Astrocyte (in vitro differentiated cells and primary cell): Measurements from ENCODE around the gene NFATC1. TPM values are rescaled to one million over a fixed set of nuclear protein-coding genes. Genes with fewer than 3 reads are reported as not detected.

Source experiments
- DNase-seq: peaks from one replicate; pipeline ENCODE4 v3.0.0-alpha.2; 2010; ENCODE audit warnings: low read depth
- FAIRE-seq: peaks from 2 replicates; lab custom pipeline; 2011; peaks lifted over from hg19 to GRCh38; lab: Jason Lieb, UNC
- H2AFZ ChIP-seq: 2 replicates; pipeline ENCODE4 v1.6.0; 2012; ENCODE audit warnings: low read depth, low read length, inconsistent platforms
- H3K27ac ChIP-seq: 2 replicates; pipeline ENCODE4 v1.5.1; 2011; ENCODE audit warnings: low read depth, low read length, inconsistent platforms
- H3K27me3 ChIP-seq: 2 replicates; pipeline ENCODE4 v1.6.0; 2011; ENCODE audit warnings: low read length, inconsistent platforms; ENCODE audit not compliant: insufficient read depth
- H3K36me3 ChIP-seq: 2 replicates; pipeline ENCODE4 v1.5.1; 2011; ENCODE audit warnings: low read length, inconsistent platforms; ENCODE audit not compliant: insufficient read depth
- H3K4me1 ChIP-seq: 2 replicates; pipeline ENCODE4 v1.5.1; 2011; ENCODE audit warnings: low read length, inconsistent platforms; ENCODE audit not compliant: insufficient read depth
- H3K4me2 ChIP-seq: 2 replicates; pipeline ENCODE4 v1.6.0; 2012; ENCODE audit warnings: low read length, inconsistent platforms
- H3K4me3 ChIP-seq: 2 replicates; pipeline ENCODE4 v1.5.1; 2011; ENCODE audit warnings: low read depth, mild to moderate bottlenecking, low read length, inconsistent platforms; ENCODE audit not compliant: insufficient read depth
- H3K79me2 ChIP-seq: 2 replicates; pipeline ENCODE4 v1.6.0; 2012; ENCODE audit warnings: mild to moderate bottlenecking, low read length, inconsistent platforms; ENCODE audit not compliant: insufficient read depth
- H3K9ac ChIP-seq: 2 replicates; pipeline ENCODE4 v1.6.0; 2012; ENCODE audit warnings: mild to moderate bottlenecking, low read length, inconsistent platforms
- H3K9me3 ChIP-seq: 2 replicates; pipeline ENCODE4 v1.5.1; 2012; ENCODE audit warnings: low read depth, mild to moderate bottlenecking, low read length, inconsistent platforms; ENCODE audit not compliant: insufficient read depth
- H4K20me1 ChIP-seq: 2 replicates; pipeline ENCODE4 v1.6.0; 2012; ENCODE audit warnings: low read length, inconsistent platforms; ENCODE audit not compliant: insufficient read depth
- H3K27ac Mint-ChIP-seq: one replicate; pipeline ENCODE4 v1.8.0; 2021; ENCODE audit warnings: mild to moderate bottlenecking, mixed read lengths; ENCODE audit not compliant: unreplicated experiment
- H3K27me3 Mint-ChIP-seq: one replicate; pipeline ENCODE4 v1.8.0; 2021; ENCODE audit warnings: low read depth, mixed read lengths; ENCODE audit not compliant: unreplicated experiment
- H3K36me3 Mint-ChIP-seq: one replicate; pipeline ENCODE4 v1.8.0; 2021; ENCODE audit warnings: low read depth, mixed read lengths; ENCODE audit not compliant: unreplicated experiment
- H3K4me1 Mint-ChIP-seq: one replicate; pipeline ENCODE4 v1.8.0; 2021; ENCODE audit warnings: low read depth, mixed read lengths; ENCODE audit not compliant: unreplicated experiment
- H3K4me3 Mint-ChIP-seq: one replicate; pipeline ENCODE4 v1.8.0; 2021; ENCODE audit warnings: mild to moderate bottlenecking, moderate library complexity, mixed read lengths; ENCODE audit not compliant: unreplicated experiment
- H3K9me3 Mint-ChIP-seq: one replicate; pipeline ENCODE4 v1.8.0; 2021; ENCODE audit warnings: mild to moderate bottlenecking, mixed read lengths; ENCODE audit not compliant: unreplicated experiment
- CTCF ChIP-seq: IDR thresholded peaks from 2 replicates; pipeline ENCODE4 v1.5.1; 2011; ENCODE audit warnings: low read depth, mild to moderate bottlenecking, inconsistent platforms, low read length, moderate library complexity; ENCODE audit not compliant: insufficient read depth
- EZH2 ChIP-seq: IDR thresholded peaks from 2 replicates; pipeline ENCODE4 v1.6.1; 2012; ENCODE audit warnings: mild to moderate bottlenecking, low read length, inconsistent platforms; ENCODE audit not compliant: insufficient read depth
- total RNA-seq: library from RNA; stranded (reverse); gene quantifications from 2 replicates; pipeline ENCODE4 v1.2.1, GENCODE V29; 2021

The NFATC1 gene
- total RNA-seq, 1 donor from 2014 or later, result 11.0 TPM

- no peaks in the 10 kb centered on the region for H3K36me3 ChIP-seq
- no peaks in the 10 kb centered on the region for H3K79me2 ChIP-seq
- peaks cover 13% of the 10 kb centered on the region for H3K4me1 Mint-ChIP-seq
- H3K9me3 Mint-ChIP-seq, result peaks cover 11% of the 10 kb centered on the region
- no peak overlapping the region for H3K4me3 Mint-ChIP-seq
- no peak overlapping the region for H3K4me3 ChIP-seq
- DNase-seq (no peak), FAIRE-seq (no peak)
- no peak overlapping the region for H3K9ac ChIP-seq
- no peak overlapping the region for H3K4me2 ChIP-seq
- H3K27ac Mint-ChIP-seq, result no peak overlapping the region
- no peak overlapping the region for H2AFZ ChIP-seq
- H4K20me1 ChIP-seq, result no peaks in the 10 kb centered on the region
- no peak overlapping the region for H3K27ac ChIP-seq
- TF ChIP-seq CTCF (no peak), EZH2 (no peak)
- peaks cover 3% of the 10 kb centered on the region for H3K27me3 ChIP-seq
- peaks cover 8% of the 10 kb centered on the region for H3K36me3 Mint-ChIP-seq
- H3K4me1 ChIP-seq, result peaks cover 6% of the 10 kb centered on the region
- peaks cover 8% of the 10 kb centered on the region for H3K27me3 Mint-ChIP-seq
- H3K9me3 ChIP-seq, result peaks cover 5% of the 10 kb centered on the region
These were observed 98.1 kb downstream of the NFATC1 start for GRCh38 chr18:79493801-79494211.

GRCh38 chr18:79494936-79495335 is 99.2 kb downstream of the NFATC1 start:
- no peak overlapping the region for H3K27ac ChIP-seq
- no peak overlapping the region for H3K9ac ChIP-seq
- no peak overlapping the region for H3K4me3 ChIP-seq
- Mint-ChIP-seq H3K4me3 (no peak overlapping the region), H3K27ac (peak overlapping the region; percentile 13), H3K9me3 (peaks cover 16% of the 10 kb centered on the region), H3K27me3 (peaks cover 8% of the 10 kb centered on the region), H3K36me3 (peaks cover 5% of the 10 kb centered on the region), H3K4me1 (peaks cover 13% of the 10 kb centered on the region)
- FAIRE-seq (no peak), DNase-seq (no peak)
- H3K4me2 ChIP-seq, result no peak overlapping the region
- no peaks in the 10 kb centered on the region for H3K36me3 ChIP-seq
- H4K20me1 ChIP-seq, result no peaks in the 10 kb centered on the region
- H3K9me3 ChIP-seq, result peaks cover 6% of the 10 kb centered on the region
- H3K4me1 ChIP-seq, result peaks cover 6% of the 10 kb centered on the region
- peaks cover 3% of the 10 kb centered on the region for H3K27me3 ChIP-seq
- no peak for TF ChIP-seq CTCF
- TF ChIP-seq EZH2, result no peak
- no peak overlapping the region for H2AFZ ChIP-seq
- no peaks in the 10 kb centered on the region for H3K79me2 ChIP-seq

- Histone ChIP-seq H3K4me3 (no peak overlapping the region), H3K4me1 (peaks cover 6% of the 10 kb centered on the region), H3K9ac (no peak overlapping the region), H2AFZ (no peak overlapping the region), H3K27me3 (peaks cover 3% of the 10 kb centered on the region), H3K27ac (no peak overlapping the region), H3K79me2 (no peaks in the 10 kb centered on the region), H3K4me2 (no peak overlapping the region), H4K20me1 (no peaks in the 10 kb centered on the region), H3K36me3 (no peaks in the 10 kb centered on the region), H3K9me3 (peaks cover 6% of the 10 kb centered on the region)
- TF ChIP-seq EZH2 (no peak), CTCF (no peak)
- Mint-ChIP-seq H3K27me3 (peaks cover 8% of the 10 kb centered on the region), H3K9me3 (peaks cover 19% of the 10 kb centered on the region), H3K4me3 (no peak overlapping the region), H3K4me1 (peaks cover 13% of the 10 kb centered on the region), H3K27ac (peak overlapping the region; percentile 13), H3K36me3 (peaks cover 5% of the 10 kb centered on the region)
- FAIRE-seq (no peak), DNase-seq (no peak)
These were observed 99.9 kb downstream of the NFATC1 start for GRCh38 chr18:79495591-79496071.
